Large intestine (tissue), 3 donors: Measurements from ENCODE around the gene FOXP1. TPM values are rescaled to one million over a fixed set of nuclear protein-coding genes. Genes with fewer than 3 reads are reported as not detected.

ENCODE experiments used
- DNase-seq, 2 donors: peaks; one replicate each; pipeline versions ENCODE4 v3.0.0 to v3.0.0-alpha.2; 2013
- H3K27ac ChIP-seq: one replicate; pipeline ENCODE4 v1.5.1; 2013; ENCODE audit warnings: low read length
- H3K27me3 ChIP-seq: 2 replicates; pipeline ENCODE4 v1.6.1; 2013; ENCODE audit warnings: low read length; ENCODE audit not compliant: control insufficient read depth, insufficient read depth
- H3K36me3 ChIP-seq: 2 replicates; pipeline ENCODE4 v1.6.1; 2013; ENCODE audit warnings: low read length; ENCODE audit not compliant: control insufficient read depth, insufficient read depth
- H3K4me1 ChIP-seq: one replicate; pipeline ENCODE4 v1.6.1; 2013; ENCODE audit warnings: low read length; ENCODE audit not compliant: control insufficient read depth, insufficient read depth
- H3K4me3 ChIP-seq: one replicate; pipeline ENCODE4 v1.5.1; 2013; ENCODE audit warnings: low read length
- H3K9me3 ChIP-seq: one replicate; pipeline ENCODE4 v1.6.1; 2013; ENCODE audit warnings: mild to moderate bottlenecking, low read depth, low read length, moderate library complexity; ENCODE audit not compliant: control insufficient read depth
- WGBS: methylation state at CpG from one replicate; pipeline ENCODE4 v1.1.5; 2013; ENCODE audit warnings: low lambda C conversion rate; ENCODE audit not compliant: insufficient coverage; 5-methylcytosine and 5-hydroxymethylcytosine counted together
- polyA plus RNA-seq: library from polyadenylated mRNA; unstranded; fragments of 120-200 nt; gene quantifications from one replicate; pipeline ENCODE4 v1.2.1, GENCODE V29; 2013

The FOXP1 gene
- polyA plus RNA-seq, 1 donor, result 64.1 TPM

DNA sequence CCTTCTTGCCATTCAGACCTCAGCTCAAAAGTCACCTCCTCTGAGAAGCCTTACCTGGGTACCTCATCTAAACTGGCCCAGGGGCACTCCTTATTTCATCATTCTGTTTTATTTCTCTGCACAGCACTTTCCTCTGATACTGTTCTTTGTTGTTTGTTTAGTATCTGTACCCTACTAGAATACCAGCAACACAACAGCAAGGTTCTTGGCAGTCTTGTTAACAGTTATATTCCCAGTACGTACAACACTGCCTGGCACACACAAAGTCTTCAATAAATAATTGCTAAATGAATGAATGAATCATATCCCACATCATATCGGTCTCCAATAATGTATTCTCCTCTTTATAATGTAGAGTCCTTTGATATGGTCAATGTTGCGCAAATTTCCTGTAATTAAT lies 188.1 kb downstream of the FOXP1 start:
- H3K27me3 ChIP-seq, result no peaks in the 10 kb centered on the region
- no peak for DNase-seq
- H3K36me3 ChIP-seq, result no peaks in the 10 kb centered on the region
- H3K4me1 ChIP-seq, result peaks cover 14% of the 10 kb centered on the region
- WGBS, result no CpG with 5 or more reads among the region's 3 CpGs
- no peak overlapping the region for H3K4me3 ChIP-seq
- no peak overlapping the region for H3K27ac ChIP-seq
- H3K9me3 ChIP-seq, result no peaks in the 10 kb centered on the region

DNA sequence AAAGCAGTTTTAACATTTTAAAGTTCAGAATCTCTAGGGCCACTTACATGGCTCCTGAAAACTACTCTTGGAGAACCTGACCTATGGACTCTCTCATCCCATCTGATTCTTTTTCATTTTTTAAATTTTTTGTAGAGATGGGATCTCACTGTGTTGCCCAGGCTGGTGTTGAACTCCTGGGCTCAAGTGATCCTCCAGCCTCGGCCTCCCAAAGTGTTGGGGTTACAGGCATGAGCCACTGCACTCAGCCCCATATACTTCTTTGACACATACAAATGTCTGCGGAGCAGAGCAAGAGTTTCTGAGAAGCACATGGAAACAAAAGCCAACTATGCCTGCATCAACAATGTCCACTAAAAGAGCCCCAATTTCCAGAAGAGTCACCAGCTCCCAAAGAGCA lies 189.8 kb downstream of the FOXP1 start:
- DNase-seq, result no peak
- Histone ChIP-seq H3K36me3 (no peaks in the 10 kb centered on the region), H3K4me1 (peaks cover 22% of the 10 kb centered on the region), H3K27me3 (no peaks in the 10 kb centered on the region), H3K4me3 (no peak overlapping the region), H3K27ac (no peak overlapping the region), H3K9me3 (no peaks in the 10 kb centered on the region)
- WGBS, result no CpG with 5 or more reads among the region's 2 CpGs

- H3K27ac ChIP-seq, result no peak overlapping the region
- peaks cover 18% of the 10 kb centered on the region for H3K4me1 ChIP-seq
- H3K9me3 ChIP-seq, result no peaks in the 10 kb centered on the region
- 100% methylated on average over 1 of the region's 1 CpG for WGBS
- no peaks in the 10 kb centered on the region for H3K36me3 ChIP-seq
- no peak overlapping the region for H3K4me3 ChIP-seq
- DNase-seq, result no peak
- no peaks in the 10 kb centered on the region for H3K27me3 ChIP-seq
Observed at GRCh38 chr3:71393093-71393492, 190.4 kb downstream of the FOXP1 start.

- H3K4me3 ChIP-seq, result no peak overlapping the region
- peaks cover 11% of the 10 kb centered on the region for H3K4me1 ChIP-seq
- no peaks in the 10 kb centered on the region for H3K36me3 ChIP-seq
- WGBS, result 93% methylated on average over 2 of the region's 2 CpGs
- H3K9me3 ChIP-seq, result no peaks in the 10 kb centered on the region
- no peak overlapping the region for H3K27ac ChIP-seq
- no peak for DNase-seq
- H3K27me3 ChIP-seq, result no peaks in the 10 kb centered on the region
Observed at GRCh38 chr3:71392251-71392650, 191.3 kb downstream of the FOXP1 start.

GRCh38 chr3:71391361-71391760 lies 192.2 kb downstream of the FOXP1 start:
- no peaks in the 10 kb centered on the region for H3K27me3 ChIP-seq
- H3K9me3 ChIP-seq, result no peaks in the 10 kb centered on the region
- no peak overlapping the region for H3K4me3 ChIP-seq
- H3K36me3 ChIP-seq, result no peaks in the 10 kb centered on the region
- no peak overlapping the region for H3K27ac ChIP-seq
- 100% methylated on average over 1 of the region's 7 CpGs for WGBS
- no peak for DNase-seq
- H3K4me1 ChIP-seq, result peaks cover 11% of the 10 kb centered on the region

- no peak overlapping the region for H3K4me3 ChIP-seq
- H3K4me1 ChIP-seq, result peaks cover 13% of the 10 kb centered on the region
- no peaks in the 10 kb centered on the region for H3K27me3 ChIP-seq
- peak overlapping the region; percentile 34 for H3K27ac ChIP-seq
- DNase-seq, result peak in 1 of 2 donors; percentile 55
- H3K9me3 ChIP-seq, result no peaks in the 10 kb centered on the region
- H3K36me3 ChIP-seq, result no peaks in the 10 kb centered on the region
- WGBS, result 0% methylated on average over 2 of the region's 9 CpGs
Observed at GRCh38 chr3:71389911-71390573, 193.5 kb downstream of the FOXP1 start.

DNA sequence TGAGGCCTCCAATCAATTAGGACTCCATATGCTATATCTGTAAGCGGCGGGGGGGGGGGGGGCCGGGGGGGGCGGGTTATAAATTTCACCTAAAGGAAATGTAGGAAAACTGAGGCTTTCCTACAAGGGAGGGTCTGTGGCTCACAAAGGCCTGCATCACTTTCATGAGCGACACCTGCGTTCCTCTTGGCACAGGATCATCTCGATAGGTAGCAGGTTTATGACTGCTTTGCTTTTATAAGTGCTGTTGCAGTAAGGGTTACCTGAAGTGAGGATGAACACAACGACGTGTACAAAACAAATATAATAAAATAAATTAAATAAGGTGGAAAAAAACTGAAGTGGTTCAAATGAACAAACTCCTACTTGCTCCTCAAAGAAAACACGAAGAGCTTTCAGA lies 194.3 kb downstream of the FOXP1 start:
- no peak for DNase-seq
- no peak overlapping the region for H3K4me3 ChIP-seq
- H3K27ac ChIP-seq, result no peak overlapping the region
- H3K4me1 ChIP-seq, result peaks cover 14% of the 10 kb centered on the region
- WGBS, result 28% methylated on average over 3 of the region's 10 CpGs
- H3K27me3 ChIP-seq, result no peaks in the 10 kb centered on the region
- H3K9me3 ChIP-seq, result no peaks in the 10 kb centered on the region
- no peaks in the 10 kb centered on the region for H3K36me3 ChIP-seq

DNA sequence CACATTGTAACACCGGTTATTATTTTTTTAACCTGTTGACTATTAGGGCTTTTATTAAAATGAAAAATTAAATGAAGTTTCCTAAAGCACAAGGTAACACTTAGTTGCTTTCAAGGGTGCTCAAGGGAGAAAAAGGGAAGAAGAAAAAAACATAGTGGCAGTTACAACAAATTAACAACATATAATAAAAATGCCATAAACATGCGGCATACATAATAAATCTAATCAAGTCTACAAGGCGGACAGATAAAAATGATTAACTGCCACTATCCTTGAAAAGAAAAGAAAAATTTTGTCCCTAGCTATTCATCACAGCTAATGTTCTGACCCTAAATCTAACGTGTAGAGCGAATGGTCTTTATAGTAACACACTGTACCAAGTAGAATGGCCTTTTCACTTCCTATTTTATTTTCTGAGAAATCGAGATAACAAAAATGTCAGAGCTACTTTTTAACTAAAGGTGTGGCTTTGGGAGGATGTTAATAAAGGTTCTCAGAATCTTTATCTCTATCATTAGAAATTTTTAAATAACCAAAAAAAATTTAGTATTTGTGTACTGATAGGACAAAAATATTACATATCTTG lies 194.9 kb downstream of the FOXP1 start:
- Histone ChIP-seq H3K27me3 (no peaks in the 10 kb centered on the region), H3K9me3 (no peaks in the 10 kb centered on the region), H3K27ac (no peak overlapping the region), H3K4me3 (no peak overlapping the region), H3K36me3 (no peaks in the 10 kb centered on the region), H3K4me1 (peaks cover 14% of the 10 kb centered on the region)
- WGBS, result 43% methylated on average over 2 of the region's 6 CpGs
- DNase-seq, result no peak

GRCh38 chr3:71387586-71387985 lies 195.9 kb downstream of the FOXP1 start:
- Histone ChIP-seq H3K27ac (no peak overlapping the region), H3K4me1 (peaks cover 14% of the 10 kb centered on the region), H3K4me3 (no peak overlapping the region), H3K9me3 (no peaks in the 10 kb centered on the region), H3K27me3 (no peaks in the 10 kb centered on the region), H3K36me3 (no peaks in the 10 kb centered on the region)
- WGBS, result no CpG with 5 or more reads among the region's 8 CpGs
- no peak for DNase-seq

DNA sequence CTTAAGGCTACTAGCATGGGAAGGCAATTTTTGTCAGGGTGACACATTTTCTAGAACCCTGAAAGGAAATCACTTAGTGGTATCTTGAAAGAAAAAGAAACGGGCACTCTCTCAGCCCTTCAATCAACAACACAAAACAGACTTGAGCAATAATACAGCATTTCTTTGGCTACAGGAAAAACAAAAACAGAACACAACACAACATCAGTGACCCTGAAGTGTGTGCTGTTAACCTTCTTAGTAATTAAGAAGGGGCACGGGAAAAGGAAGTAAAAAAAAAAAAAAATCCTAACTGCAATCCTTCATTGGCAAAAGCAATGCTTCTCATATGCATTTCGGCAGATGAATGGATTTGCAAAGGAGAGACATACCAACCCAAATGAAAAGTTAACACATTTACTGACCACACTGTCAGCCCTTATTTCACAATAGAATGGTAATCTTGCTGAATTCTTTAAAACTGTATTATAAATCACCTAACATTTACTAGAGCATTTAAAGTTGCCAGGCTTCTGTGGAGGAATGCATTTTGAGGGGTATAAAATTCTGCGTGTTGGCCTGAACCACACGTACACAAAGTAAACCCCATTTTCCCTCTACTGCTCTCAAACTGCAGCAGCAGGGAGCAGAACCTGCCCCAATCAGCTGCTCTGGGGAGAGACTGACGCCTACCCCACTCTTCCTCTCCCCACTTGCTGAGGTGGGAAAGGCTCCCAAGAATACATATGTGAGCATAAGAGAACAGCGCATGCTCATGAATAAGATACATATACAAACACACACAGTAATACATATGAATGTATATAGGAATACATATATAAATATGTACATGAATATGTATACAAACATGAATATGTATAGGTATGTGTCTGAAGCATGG lies 198.5 kb downstream of the FOXP1 start:
- Histone ChIP-seq H3K4me1 (peaks cover 11% of the 10 kb centered on the region), H3K27ac (no peak overlapping the region), H3K9me3 (no peaks in the 10 kb centered on the region), H3K27me3 (no peaks in the 10 kb centered on the region), H3K36me3 (peaks cover 2% of the 10 kb centered on the region), H3K4me3 (no peak overlapping the region)
- no peak for DNase-seq
- 93% methylated on average over 3 of the region's 7 CpGs for WGBS
